ENCODE data around the gene FAM181A.
A peak's percentile ranks its signal among the peaks of the same experiment; 100 is the strongest.

The FAM181A gene

GRCh38 chr14:93930296-93930988 lies 3.3 kb downstream of the FAM181A start:
- DNase-seq: no peak

GRCh38 chr14:93930989-93931307 lies 3.8 kb downstream of the FAM181A start:
- DNase-seq: no peak

- DNase-seq: no peak
Measured at GRCh38 chr14:93932642-93933041, 5.5 kb downstream of the FAM181A start.

- no peak for DNase-seq
Measured at GRCh38 chr14:93935213-93935612, 8.1 kb downstream of the FAM181A start.

GRCh38 chr14:93936245-93936644 lies 9.1 kb downstream of the FAM181A start:
- no peak for DNase-seq

GRCh38 chr14:93936926-93937325 lies 9.8 kb downstream of the FAM181A start:
- DNase-seq: no peak

GRCh38 chr14:93937519-93937918 lies 10.4 kb downstream of the FAM181A start:
- no peak for DNase-seq

GRCh38 chr14:93938751-93939303 lies 11.7 kb downstream of the FAM181A start:
- DNase-seq: no peak

GRCh38 chr14:93939304-93940229 lies 12.4 kb downstream of the FAM181A start:
- DNase-seq: peak; percentile 93

- DNase-seq: no peak
Measured at GRCh38 chr14:93940437-93940836, 13.3 kb downstream of the FAM181A start.

GRCh38 chr14:93941293-93941910 lies 14.3 kb downstream of the FAM181A start:
- no peak for DNase-seq

GRCh38 chr14:93943052-93943451 lies 15.9 kb downstream of the FAM181A start:
- no peak for DNase-seq

- DNase-seq: no peak
Measured at GRCh38 chr14:93943930-93944329, 16.8 kb downstream of the FAM181A start.

- no peak for DNase-seq
Measured at GRCh38 chr14:93944348-93945069, 17.4 kb downstream of the FAM181A start.

GRCh38 chr14:93945070-93945399 lies 17.9 kb downstream of the FAM181A start:
- no peak for DNase-seq

GRCh38 chr14:93946104-93946503 lies 19.0 kb downstream of the FAM181A start:
- no peak for DNase-seq

GRCh38 chr14:93946541-93947090 lies 19.5 kb downstream of the FAM181A start:
- no peak for DNase-seq

- no peak for DNase-seq
Measured at GRCh38 chr14:93947282-93947681, 20.1 kb downstream of the FAM181A start.

- no peak for DNase-seq
Measured at GRCh38 chr14:93949511-93950075, 22.4 kb downstream of the FAM181A start.

- no peak for DNase-seq
Measured at GRCh38 chr14:93950948-93951634, 23.9 kb downstream of the FAM181A start.
